ENCODE results near the gene PPM1H. TPM values are rescaled to one million over a fixed set of nuclear protein-coding genes. Genes with fewer than 3 reads are reported as not detected.

Gene PPM1H
- total RNA-seq, 2 experiments from 2014 or later: 0.13 to 0.17 TPM

- ChIA-PET CTCF (no interaction called here), POLR2A (no interaction called here)
Observed at GRCh38 chr12:62722971-62723680, 211.8 kb downstream of the PPM1H start.

- CTCF ChIA-PET: no interaction called here
- POLR2A ChIA-PET: no interaction called here
Observed at GRCh38 chr12:62720661-62721330, 214.2 kb downstream of the PPM1H start.

GRCh38 chr12:62720025-62720424 is 214.9 kb downstream of the PPM1H start:
- POLR2A ChIA-PET: no interaction called here

GRCh38 chr12:62718762-62719426 is 216.1 kb downstream of the PPM1H start:
- ChIA-PET CTCF (no interaction called here), POLR2A (no interaction called here)

More at GRCh38 chr12:62720025-62720424, 214.9 kb downstream of the PPM1H start:
- CTCF ChIA-PET: no interaction called here

- ChIA-PET CTCF (no interaction called here), POLR2A (no interaction called here)
Observed at GRCh38 chr12:62717643-62718042, 217.3 kb downstream of the PPM1H start.

- ChIA-PET POLR2A (no interaction called here), CTCF (no interaction called here)
Observed at GRCh38 chr12:62716866-62717525, 218.0 kb downstream of the PPM1H start.

GRCh38 chr12:62716037-62716436 is 218.9 kb downstream of the PPM1H start:
- ChIA-PET CTCF (no interaction called here), POLR2A (no interaction called here)

- POLR2A ChIA-PET: no interaction called here
- CTCF ChIA-PET: no interaction called here
Observed at GRCh38 chr12:62714774-62715721, 219.9 kb downstream of the PPM1H start.

- POLR2A ChIA-PET: no interaction called here
- CTCF ChIA-PET: no interaction called here
Observed at GRCh38 chr12:62714181-62714773, 220.7 kb downstream of the PPM1H start.

- CTCF ChIA-PET: no interaction called here
Observed at GRCh38 chr12:62713723-62714122, 221.2 kb downstream of the PPM1H start.

GRCh38 chr12:62712681-62713573 is 222.0 kb downstream of the PPM1H start:
- ChIA-PET POLR2A (no interaction called here), CTCF (interaction anchor here (0.6 kb wide), 1 partner anchor 106 kb away, joined by 4 read pairs; no protein-coding TSS in a partner anchor)

More at GRCh38 chr12:62713723-62714122, 221.2 kb downstream of the PPM1H start:
- POLR2A ChIA-PET: no interaction called here

GRCh38 chr12:62711631-62712241 is 223.2 kb downstream of the PPM1H start:
- POLR2A ChIA-PET: no interaction called here
- CTCF ChIA-PET: no interaction called here

- ChIA-PET CTCF (no interaction called here), POLR2A (no interaction called here)
Observed at GRCh38 chr12:62709311-62709710, 225.6 kb downstream of the PPM1H start.

GRCh38 chr12:62707939-62708338 is 227.0 kb downstream of the PPM1H start:
- ChIA-PET CTCF (no interaction called here), POLR2A (no interaction called here)

GRCh38 chr12:62705846-62706245 is 229.1 kb downstream of the PPM1H start:
- CTCF ChIA-PET: interaction anchor here (1.3 kb wide), 1 partner anchor 10 kb away, joined by 4 read pairs; no protein-coding TSS in a partner anchor

GRCh38 chr12:62703011-62703380 is 232.0 kb downstream of the PPM1H start:
- ChIA-PET CTCF (no interaction called here), POLR2A (interaction anchor here (0.8 kb wide), 1 partner anchor 99 kb away, joined by 4 read pairs; no protein-coding TSS in a partner anchor)

More at GRCh38 chr12:62705846-62706245, 229.1 kb downstream of the PPM1H start:
- POLR2A ChIA-PET: no interaction called here

GRCh38 chr12:62701492-62701891 is 233.5 kb downstream of the PPM1H start:
- ChIA-PET CTCF (no interaction called here), POLR2A (no interaction called here)
